ENCODE measurements around the gene GRIA3. TPM values are rescaled to one million over a fixed set of nuclear protein-coding genes. Genes with fewer than 3 reads are reported as not detected.
A peak's percentile ranks its signal among the peaks of the same experiment; 100 is the strongest.
"Not testable (repeated sequence)": the region's sequence is repeated elsewhere in the genome, so short reads cannot be mapped to it uniquely, and the experiment has no call there.

Gene GRIA3
- total RNA-seq, 2 donors from 2014 or later, result not detected

DNA sequence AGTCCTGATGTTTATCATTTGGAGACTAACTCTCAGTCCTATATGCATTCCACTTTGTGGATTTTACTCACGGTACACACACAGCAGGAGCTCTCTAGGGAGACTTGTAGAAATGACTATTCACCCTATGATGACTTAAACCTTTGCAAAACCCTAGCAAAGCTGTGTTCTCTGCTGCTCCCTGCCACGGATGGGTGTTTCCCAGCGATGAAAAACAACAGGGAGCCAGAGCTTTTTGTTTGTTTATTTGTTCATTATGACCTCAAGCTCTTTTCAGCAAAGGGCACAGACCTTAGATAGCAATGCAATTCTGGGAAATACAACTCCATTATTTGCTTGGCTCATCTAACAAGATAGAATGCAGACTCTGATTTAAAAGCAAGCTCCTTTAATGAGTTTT lies 156.6 kb downstream of the GRIA3 start:
- ATAC-seq (replicated peaks in 1 of 2) (no peak), DNase-seq (no peak)
- Mint-ChIP-seq H3K9me3 (peaks cover 0 to 3% of the 10 kb centered on the region in 2 donors), H3K4me1 (ENCODE audit: low read depth) (no peaks in the 10 kb centered on the region), H3K27ac (no peak overlapping the region), H3K4me3 (no peak overlapping the region), H3K36me3 (ENCODE audit: insufficient read depth in 2 of 2) (no peaks in the 10 kb centered on the region), H3K27me3 (ENCODE audit: low read depth) (peaks cover 4% of the 10 kb centered on the region)

DNA sequence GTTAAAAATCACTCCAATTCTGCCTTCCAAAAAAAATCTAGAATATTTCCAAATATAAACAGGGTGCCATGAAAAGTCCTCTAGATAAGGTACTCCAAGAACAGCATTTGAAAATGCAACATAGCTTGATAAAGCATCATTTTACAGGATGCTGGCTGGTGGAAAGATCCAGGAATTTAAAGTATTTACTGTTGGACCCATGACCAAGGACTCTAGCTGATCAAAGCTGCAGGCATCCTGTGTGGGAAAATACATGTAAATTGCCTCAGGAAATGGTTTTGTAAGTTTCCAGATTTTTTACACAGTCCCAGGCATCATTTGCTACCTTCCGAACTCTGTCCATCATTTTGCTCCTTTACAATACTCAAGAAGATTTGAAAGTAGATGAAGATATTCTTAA lies 164.4 kb downstream of the GRIA3 start:
- Mint-ChIP-seq H3K27me3 (ENCODE audit: low read depth) (peaks cover 22% of the 10 kb centered on the region), H3K9me3 (no peaks in the 10 kb centered on the region), H3K27ac (no peak overlapping the region), H3K4me3 (no peak overlapping the region), H3K4me1 (ENCODE audit: low read depth) (no peaks in the 10 kb centered on the region), H3K36me3 (ENCODE audit: insufficient read depth in 2 of 2) (no peaks in the 10 kb centered on the region)
- ATAC-seq (replicated peaks in 1 of 2) (no peak), DNase-seq (no peak)

DNA sequence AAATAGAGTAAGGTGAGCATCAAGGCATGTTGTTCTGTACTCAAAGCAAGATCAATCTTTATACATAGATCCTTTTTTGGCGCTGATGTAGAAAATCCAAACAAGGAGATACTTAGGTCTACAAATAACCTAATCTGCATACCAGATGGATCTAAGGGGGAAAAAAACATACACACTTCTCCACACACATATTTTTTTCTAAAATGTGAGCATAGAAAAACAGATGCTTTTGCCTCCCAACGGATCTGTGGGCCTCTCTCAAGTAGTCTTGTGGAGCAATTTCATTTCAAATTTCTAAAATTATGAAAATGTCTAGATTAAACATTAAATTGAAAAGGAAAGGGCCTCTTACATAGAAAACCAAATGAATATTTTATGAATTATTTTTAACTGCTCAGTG lies 166.1 kb downstream of the GRIA3 start:
- Mint-ChIP-seq H3K27ac (no peak overlapping the region), H3K4me3 (no peak overlapping the region), H3K36me3 (ENCODE audit: insufficient read depth in 2 of 2) (no peaks in the 10 kb centered on the region), H3K27me3 (ENCODE audit: low read depth) (peaks cover 19% of the 10 kb centered on the region), H3K9me3 (no peaks in the 10 kb centered on the region), H3K4me1 (ENCODE audit: low read depth) (no peaks in the 10 kb centered on the region)
- DNase-seq (no peak), ATAC-seq (replicated peaks in 1 of 2) (no peak)

- no peaks in the 10 kb centered on the region for H3K9me3 Mint-ChIP-seq
- no peak overlapping the region for H3K4me3 Mint-ChIP-seq
- no peaks in the 10 kb centered on the region for H3K4me1 Mint-ChIP-seq (ENCODE audit: low read depth)
- no peaks in the 10 kb centered on the region for H3K36me3 Mint-ChIP-seq (ENCODE audit: insufficient read depth in 2 of 2)
- H3K27me3 Mint-ChIP-seq (ENCODE audit: low read depth), result peaks cover 14% of the 10 kb centered on the region
- DNase-seq, result no peak
- no peak overlapping the region for H3K27ac Mint-ChIP-seq
- no peak for ATAC-seq (replicated peaks in 1 of 2)
Measured at GRCh38 chrX:123357941-123358340, 173.9 kb downstream of the GRIA3 start.

- Mint-ChIP-seq H3K27ac (no peak overlapping the region), H3K27me3 (ENCODE audit: low read depth) (peaks cover 14% of the 10 kb centered on the region), H3K4me1 (ENCODE audit: low read depth) (no peaks in the 10 kb centered on the region), H3K36me3 (ENCODE audit: insufficient read depth in 2 of 2) (no peaks in the 10 kb centered on the region), H3K4me3 (no peak overlapping the region), H3K9me3 (no peaks in the 10 kb centered on the region)
- DNase-seq (no peak), ATAC-seq (replicated peaks in 1 of 2) (no peak)
Measured at GRCh38 chrX:123358457-123358856, 174.4 kb downstream of the GRIA3 start.

- ATAC-seq (replicated peaks in 1 of 2) (no peak), DNase-seq (no peak)
- Mint-ChIP-seq H3K27ac (no peak overlapping the region), H3K4me1 (ENCODE audit: low read depth) (no peaks in the 10 kb centered on the region), H3K27me3 (ENCODE audit: low read depth) (peaks cover 25% of the 10 kb centered on the region), H3K36me3 (ENCODE audit: insufficient read depth in 2 of 2) (no peaks in the 10 kb centered on the region), H3K9me3 (no peaks in the 10 kb centered on the region), H3K4me3 (no peak overlapping the region)
Measured at GRCh38 chrX:123361371-123361770, 177.3 kb downstream of the GRIA3 start.

DNA sequence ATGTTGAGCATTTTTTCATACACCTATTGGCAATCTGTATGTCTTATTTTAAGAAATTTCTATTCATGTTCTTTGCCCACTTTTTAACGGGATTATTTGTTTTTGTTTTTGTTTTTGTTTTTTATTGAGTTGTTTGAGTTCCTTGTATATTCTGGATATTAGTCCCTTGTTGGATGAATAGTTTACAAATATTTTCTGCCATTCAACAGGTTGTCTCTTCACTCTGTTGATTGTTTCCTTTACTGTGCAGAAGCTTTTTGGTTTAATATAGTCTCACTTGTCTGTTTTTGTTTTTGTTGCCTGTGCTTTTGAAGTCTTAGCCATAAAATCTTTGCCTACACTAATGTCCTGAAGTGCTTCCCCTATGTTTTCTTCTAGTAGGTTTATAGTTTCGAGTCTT lies 202.1 kb downstream of the GRIA3 start:
- not testable (repeated sequence) for DNase-seq; H3K36me3 Mint-ChIP-seq (ENCODE audit: insufficient read depth in 2 of 2); H3K27me3 Mint-ChIP-seq (ENCODE audit: low read depth); H3K9me3 Mint-ChIP-seq; H3K4me3 Mint-ChIP-seq; H3K4me1 Mint-ChIP-seq (ENCODE audit: low read depth); ATAC-seq (replicated peaks in 1 of 2); H3K27ac Mint-ChIP-seq

DNA sequence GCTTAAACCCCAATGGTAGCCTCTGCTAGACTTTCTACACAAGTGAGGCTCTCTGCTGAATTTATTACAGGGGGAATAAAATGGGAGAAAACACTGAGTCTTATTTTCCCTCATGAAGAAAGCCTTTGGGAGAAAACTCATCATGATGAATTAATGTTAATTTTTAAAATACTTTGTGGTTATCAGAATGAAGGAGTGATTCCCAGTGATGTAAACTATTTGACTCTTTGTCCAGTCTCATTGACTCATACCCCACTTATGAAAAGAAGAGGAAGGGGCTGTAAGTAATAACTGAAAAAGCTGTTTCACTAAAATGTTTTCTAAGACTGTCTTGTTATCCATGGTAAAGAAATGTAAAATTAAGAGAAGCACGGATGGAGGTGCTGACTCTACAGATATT lies 208.8 kb downstream of the GRIA3 start:
- ATAC-seq (replicated peaks in 1 of 2) (no peak), DNase-seq (no peak)
- H3K4me1 Mint-ChIP-seq (ENCODE audit: low read depth), result no peaks in the 10 kb centered on the region
- H3K36me3 Mint-ChIP-seq (ENCODE audit: insufficient read depth in 2 of 2), result peaks cover 0 to 2% of the 10 kb centered on the region in 2 donors
- H3K9me3 Mint-ChIP-seq, result peaks cover 2 to 3% of the 10 kb centered on the region in 2 donors
- H3K27me3 Mint-ChIP-seq (ENCODE audit: low read depth), result peaks cover under 1% of the 10 kb centered on the region
- no peak overlapping the region for H3K4me3 Mint-ChIP-seq
- no peak overlapping the region for H3K27ac Mint-ChIP-seq

GRCh38 chrX:123399709-123400108 lies 215.6 kb downstream of the GRIA3 start:
- Mint-ChIP-seq H3K27me3 (ENCODE audit: low read depth) (peaks cover 27% of the 10 kb centered on the region), H3K4me1 (ENCODE audit: low read depth) (no peaks in the 10 kb centered on the region)

GRCh38 chrX:123405231-123405630 lies 221.2 kb downstream of the GRIA3 start:
- Mint-ChIP-seq H3K4me3 (no peak overlapping the region), H3K36me3 (ENCODE audit: insufficient read depth in 2 of 2) (no peaks in the 10 kb centered on the region), H3K4me1 (ENCODE audit: low read depth) (no peaks in the 10 kb centered on the region), H3K9me3 (no peaks in the 10 kb centered on the region), H3K27ac (no peak overlapping the region), H3K27me3 (ENCODE audit: low read depth) (peaks cover 34% of the 10 kb centered on the region)
- no peak for ATAC-seq (replicated peaks in 1 of 2)
- no peak for DNase-seq

More at GRCh38 chrX:123399709-123400108, 215.6 kb downstream of the GRIA3 start:
- no peaks in the 10 kb centered on the region for H3K36me3 Mint-ChIP-seq (ENCODE audit: insufficient read depth in 2 of 2)
- H3K4me3 Mint-ChIP-seq, result no peak overlapping the region
- ATAC-seq (replicated peaks in 1 of 2) (no peak), DNase-seq (no peak)
- no peak overlapping the region for H3K27ac Mint-ChIP-seq
- no peaks in the 10 kb centered on the region for H3K9me3 Mint-ChIP-seq

- no peaks in the 10 kb centered on the region for H3K9me3 Mint-ChIP-seq
- H3K27ac Mint-ChIP-seq, result peak overlapping the region; percentile 73
- no peaks in the 10 kb centered on the region for H3K36me3 Mint-ChIP-seq (ENCODE audit: insufficient read depth in 2 of 2)
- no peak for DNase-seq
- H3K27me3 Mint-ChIP-seq (ENCODE audit: low read depth), result peaks cover 22% of the 10 kb centered on the region
- no peak overlapping the region for H3K4me3 Mint-ChIP-seq
- no peaks in the 10 kb centered on the region for H3K4me1 Mint-ChIP-seq (ENCODE audit: low read depth)
- ATAC-seq (replicated peaks in 1 of 2), result no peak
Measured at GRCh38 chrX:123408821-123409737, 225.0 kb downstream of the GRIA3 start.

- no peak overlapping the region for H3K4me3 Mint-ChIP-seq
- H3K36me3 Mint-ChIP-seq (ENCODE audit: insufficient read depth in 2 of 2), result no peaks in the 10 kb centered on the region
- H3K4me1 Mint-ChIP-seq (ENCODE audit: low read depth), result no peaks in the 10 kb centered on the region
- H3K9me3 Mint-ChIP-seq, result no peaks in the 10 kb centered on the region
- ATAC-seq (replicated peaks in 1 of 2) (no peak), DNase-seq (peak in 1 of 2 donors; percentile 0)
- peaks cover 8% of the 10 kb centered on the region for H3K27me3 Mint-ChIP-seq (ENCODE audit: low read depth)
- H3K27ac Mint-ChIP-seq, result no peak overlapping the region
Measured at GRCh38 chrX:123422875-123423274, 238.8 kb downstream of the GRIA3 start.

- ATAC-seq (replicated peaks in 1 of 2) (no peak), DNase-seq (no peak)
- Mint-ChIP-seq H3K4me3 (no peak overlapping the region), H3K27me3 (ENCODE audit: low read depth) (peaks cover 8% of the 10 kb centered on the region), H3K36me3 (ENCODE audit: insufficient read depth in 2 of 2) (no peaks in the 10 kb centered on the region), H3K27ac (no peak overlapping the region), H3K9me3 (no peaks in the 10 kb centered on the region), H3K4me1 (ENCODE audit: low read depth) (no peaks in the 10 kb centered on the region)
Measured at GRCh38 chrX:123424546-123424945, 240.5 kb downstream of the GRIA3 start.

DNA sequence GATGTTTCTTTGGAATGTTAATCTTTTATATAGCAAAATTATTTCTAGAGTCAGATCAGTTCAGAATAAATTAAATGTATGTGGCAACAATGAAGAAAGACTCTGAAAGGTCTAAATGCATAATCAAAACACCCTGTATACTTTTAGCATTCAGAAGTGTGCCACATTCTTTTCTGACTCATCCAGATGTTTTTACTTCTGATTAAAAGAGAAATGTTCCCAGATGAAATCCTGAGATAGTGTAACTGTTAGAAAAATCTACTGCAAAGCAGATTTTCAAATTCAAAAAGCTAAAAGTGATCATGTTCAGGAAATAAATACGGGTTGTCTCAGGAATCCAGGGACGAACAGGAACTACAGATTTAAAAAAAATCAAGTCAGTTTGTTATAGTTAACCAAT lies 241.4 kb downstream of the GRIA3 start:
- peaks cover 11% of the 10 kb centered on the region for H3K27me3 Mint-ChIP-seq (ENCODE audit: low read depth)
- no peaks in the 10 kb centered on the region for H3K9me3 Mint-ChIP-seq
- ATAC-seq (replicated peaks in 1 of 2) (no peak), DNase-seq (no peak)
- H3K4me3 Mint-ChIP-seq, result no peak overlapping the region
- no peaks in the 10 kb centered on the region for H3K4me1 Mint-ChIP-seq (ENCODE audit: low read depth)
- H3K36me3 Mint-ChIP-seq (ENCODE audit: insufficient read depth in 2 of 2), result no peaks in the 10 kb centered on the region
- H3K27ac Mint-ChIP-seq, result no peak overlapping the region

Data from activated T-cell treated with anti-CD3 and anti-CD28 coated beads, Interleukin-2, amount 50 U/mL, for 72 hours (primary cell).